ENCODE data around the gene CPSF4L. TPM values are rescaled to one million over a fixed set of nuclear protein-coding genes. Genes with fewer than 3 reads are reported as not detected.

CPSF4L gene
- total RNA-seq, 1 donor from 2014 or later, result not detected

GRCh38 chr17:73257516-73257915, 4.2 kb downstream of the CPSF4L start:
- H3K4me1 Mint-ChIP-seq (ENCODE audit: low read depth, unreplicated experiment), result peaks cover 6% of the 10 kb centered on the region
- no peak overlapping the region for H3K4me3 Mint-ChIP-seq (ENCODE audit: unreplicated experiment)
- H3K9me3 Mint-ChIP-seq (ENCODE audit: unreplicated experiment), result no peaks in the 10 kb centered on the region
- no peak overlapping the region for H3K27ac Mint-ChIP-seq (ENCODE audit: unreplicated experiment)
- Histone ChIP-seq H4K20me1 (ENCODE audit: insufficient read depth, low read length) (no peaks in the 10 kb centered on the region), H3K9me3 (ENCODE audit: insufficient read depth, low read depth, low read length) (no peaks in the 10 kb centered on the region), H3K4me3 (ENCODE audit: insufficient read depth, low read depth, low read length) (no peak overlapping the region), H3K36me3 (ENCODE audit: insufficient read depth, low read length) (no peaks in the 10 kb centered on the region), H3K4me2 (ENCODE audit: low read length) (no peak overlapping the region), H3K4me1 (ENCODE audit: insufficient read depth, low read length) (peaks cover 10% of the 10 kb centered on the region), H3K79me2 (ENCODE audit: insufficient read depth, low read length) (no peaks in the 10 kb centered on the region), H3K27ac (ENCODE audit: low read depth, low read length) (no peak overlapping the region), H2AFZ (ENCODE audit: low read depth, low read length) (no peak overlapping the region), H3K9ac (ENCODE audit: low read length) (no peak overlapping the region), H3K27me3 (ENCODE audit: insufficient read depth, low read length) (no peaks in the 10 kb centered on the region)
- DNase-seq (ENCODE audit: low read depth), result no peak
- no peaks in the 10 kb centered on the region for H3K36me3 Mint-ChIP-seq (ENCODE audit: low read depth, unreplicated experiment)
- no peak for TF ChIP-seq EZH2 (IDR thresholded peaks at IDR 0.05; ENCODE audit: insufficient read depth, low read length)
- no peak for TF ChIP-seq CTCF (IDR thresholded peaks at IDR 0.05; ENCODE audit: insufficient read depth, low read depth, low read length)
- H3K27me3 Mint-ChIP-seq (ENCODE audit: low read depth, unreplicated experiment), result peaks cover 22% of the 10 kb centered on the region
- FAIRE-seq, result no peak

GRCh38 chr17:73256220-73256619, 5.5 kb downstream of the CPSF4L start:
- Mint-ChIP-seq H3K4me3 (ENCODE audit: unreplicated experiment) (no peak overlapping the region), H3K27ac (ENCODE audit: unreplicated experiment) (no peak overlapping the region), H3K4me1 (ENCODE audit: low read depth, unreplicated experiment) (no peaks in the 10 kb centered on the region), H3K27me3 (ENCODE audit: low read depth, unreplicated experiment) (peaks cover 29% of the 10 kb centered on the region), H3K9me3 (ENCODE audit: unreplicated experiment) (no peaks in the 10 kb centered on the region), H3K36me3 (ENCODE audit: low read depth, unreplicated experiment) (peaks cover 2% of the 10 kb centered on the region)
- TF ChIP-seq CTCF (IDR thresholded peaks at IDR 0.05; ENCODE audit: insufficient read depth, low read depth, low read length) (no peak), EZH2 (IDR thresholded peaks at IDR 0.05; ENCODE audit: insufficient read depth, low read length) (no peak)
- no peaks in the 10 kb centered on the region for H3K27me3 ChIP-seq (ENCODE audit: insufficient read depth, low read length)
- no peaks in the 10 kb centered on the region for H4K20me1 ChIP-seq (ENCODE audit: insufficient read depth, low read length)
- no peak overlapping the region for H3K4me2 ChIP-seq (ENCODE audit: low read length)
- no peak for FAIRE-seq
- no peak overlapping the region for H2AFZ ChIP-seq (ENCODE audit: low read depth, low read length)
- H3K4me3 ChIP-seq (ENCODE audit: insufficient read depth, low read depth, low read length), result no peak overlapping the region
- no peaks in the 10 kb centered on the region for H3K4me1 ChIP-seq (ENCODE audit: insufficient read depth, low read length)
- no peak for DNase-seq (ENCODE audit: low read depth)
- H3K36me3 ChIP-seq (ENCODE audit: insufficient read depth, low read length), result no peaks in the 10 kb centered on the region
- no peaks in the 10 kb centered on the region for H3K79me2 ChIP-seq (ENCODE audit: insufficient read depth, low read length)
- no peak overlapping the region for H3K9ac ChIP-seq (ENCODE audit: low read length)
- no peaks in the 10 kb centered on the region for H3K9me3 ChIP-seq (ENCODE audit: insufficient read depth, low read depth, low read length)
- H3K27ac ChIP-seq (ENCODE audit: low read depth, low read length), result no peak overlapping the region

GRCh38 chr17:73255671-73256181, 6.0 kb downstream of the CPSF4L start:
- no peaks in the 10 kb centered on the region for H3K9me3 Mint-ChIP-seq (ENCODE audit: unreplicated experiment)
- DNase-seq (ENCODE audit: low read depth) (no peak), FAIRE-seq (peak; percentile 32)
- TF ChIP-seq EZH2 (IDR thresholded peaks at IDR 0.05; ENCODE audit: insufficient read depth, low read length), result no peak
- TF ChIP-seq CTCF (IDR thresholded peaks at IDR 0.05; ENCODE audit: insufficient read depth, low read depth, low read length), result peak; percentile 95
- H2AFZ ChIP-seq (ENCODE audit: low read depth, low read length), result no peak overlapping the region
- no peaks in the 10 kb centered on the region for H3K4me1 ChIP-seq (ENCODE audit: insufficient read depth, low read length)
- H3K27me3 ChIP-seq (ENCODE audit: insufficient read depth, low read length), result no peaks in the 10 kb centered on the region
- H3K4me1 Mint-ChIP-seq (ENCODE audit: low read depth, unreplicated experiment), result no peaks in the 10 kb centered on the region
- no peak overlapping the region for H3K9ac ChIP-seq (ENCODE audit: low read length)
- H4K20me1 ChIP-seq (ENCODE audit: insufficient read depth, low read length), result no peaks in the 10 kb centered on the region
- no peaks in the 10 kb centered on the region for H3K79me2 ChIP-seq (ENCODE audit: insufficient read depth, low read length)
- H3K4me3 ChIP-seq (ENCODE audit: insufficient read depth, low read depth, low read length), result no peak overlapping the region
- no peak overlapping the region for H3K4me2 ChIP-seq (ENCODE audit: low read length)
- no peaks in the 10 kb centered on the region for H3K36me3 ChIP-seq (ENCODE audit: insufficient read depth, low read length)
- no peaks in the 10 kb centered on the region for H3K9me3 ChIP-seq (ENCODE audit: insufficient read depth, low read depth, low read length)
- peaks cover 2% of the 10 kb centered on the region for H3K36me3 Mint-ChIP-seq (ENCODE audit: low read depth, unreplicated experiment)
- no peak overlapping the region for H3K4me3 Mint-ChIP-seq (ENCODE audit: unreplicated experiment)
- peaks cover 30% of the 10 kb centered on the region for H3K27me3 Mint-ChIP-seq (ENCODE audit: low read depth, unreplicated experiment)
- H3K27ac ChIP-seq (ENCODE audit: low read depth, low read length), result no peak overlapping the region
- no peak overlapping the region for H3K27ac Mint-ChIP-seq (ENCODE audit: unreplicated experiment)

All from astrocyte (in vitro differentiated cells and primary cell).